Measurements from ENCODE around the gene FBXO24. TPM values are rescaled to one million over a fixed set of nuclear protein-coding genes. Genes with fewer than 3 reads are reported as not detected.

Gene FBXO24
- total RNA-seq, 2 experiments from 2014 or later: 0.36 TPM

DNA sequence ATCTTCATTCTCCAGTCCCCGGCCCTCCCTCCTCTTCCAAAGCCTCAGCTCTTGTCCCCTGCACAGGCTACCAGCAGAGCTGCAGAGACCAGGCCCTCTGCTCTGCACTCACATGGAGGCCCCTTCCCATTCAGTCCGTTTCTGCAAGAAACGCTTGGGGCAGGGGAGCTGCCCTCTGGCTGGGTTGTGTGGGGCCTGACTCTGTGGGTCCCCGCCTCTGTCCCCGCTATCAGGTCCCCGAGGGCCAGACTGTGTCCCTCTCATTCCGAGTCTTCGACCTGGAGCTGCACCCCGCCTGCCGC lies 17.5 kb downstream of the FBXO24 start:
- CTCF ChIA-PET: interaction anchor here (0.5 to 1.7 kb wide), 5 partner anchors 18 to 44 kb away, joined by 3 to 6 read pairs (median 3); partner anchors contain the start of genes FBXO24 and LRCH4
- POLR2A ChIA-PET: interaction anchor here (0.6 kb wide), 1 partner anchor 93 kb away, joined by 9 read pairs; no protein-coding TSS in a partner anchor

GRCh38 chr7:100604028-100604975 lies 18.2 kb downstream of the FBXO24 start:
- POLR2A ChIA-PET: no interaction called here
- CTCF ChIA-PET: interaction anchor here (0.7 to 3.3 kb wide), 8 partner anchors 18 to 101 kb away, joined by 3 to 10 read pairs (median 4); partner anchors contain the start of genes FBXO24, LRCH4 and POP7

- POLR2A ChIA-PET: interaction anchor here (0.6 to 1.9 kb wide), 6 partner anchors 19 to 96 kb away, joined by 3 to 8 read pairs (median 3); partner anchors contain the start of genes FBXO24, GIGYF1 and LRCH4
- CTCF ChIA-PET: interaction anchor here (0.6 to 3.3 kb wide), 8 partner anchors 19 to 474 kb away, joined by 3 to 10 read pairs (median 4); partner anchors contain the start of genes FBXO24, LRCH4 and POP7
These were observed 19.1 kb downstream of the FBXO24 start for GRCh38 chr7:100604976-100605911.

DNA sequence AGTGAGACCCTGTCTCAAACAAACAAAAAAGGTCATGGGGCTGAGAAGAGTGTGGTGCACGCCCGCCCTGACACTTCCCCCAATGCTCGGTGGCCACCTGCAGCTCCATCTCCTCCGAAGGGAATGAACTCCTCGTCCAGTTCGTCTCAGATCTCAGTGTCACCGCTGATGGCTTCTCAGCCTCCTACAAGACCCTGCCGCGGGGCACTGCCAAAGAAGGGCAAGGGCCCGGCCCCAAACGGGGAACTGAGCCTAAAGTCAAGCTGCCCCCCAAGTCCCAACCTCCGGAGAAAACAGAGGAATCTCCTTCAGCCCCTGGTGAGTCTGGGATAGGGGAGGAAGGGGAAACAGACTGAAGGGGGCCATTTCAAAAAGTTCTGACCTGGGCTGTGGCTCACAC lies 20.2 kb downstream of the FBXO24 start:
- ChIA-PET POLR2A (interaction anchor here (0.6 to 1.9 kb wide), 4 partner anchors 8 to 94 kb away, joined by 3 to 8 read pairs (median 4); partner anchors contain the start of genes FBXO24 and LRCH4), CTCF (interaction anchor here (1.5 to 3.3 kb wide), 5 partner anchors 20 to 99 kb away, joined by 3 to 10 read pairs (median 5); partner anchors contain the start of genes FBXO24, LRCH4 and POP7)

- ChIA-PET POLR2A (interaction anchor here (1.1 kb wide), 1 partner anchor 25 kb away, joined by 5 read pairs; no protein-coding TSS in a partner anchor), CTCF (interaction anchor here (0.6 to 3.3 kb wide), 4 partner anchors 19 to 85 kb away, joined by 3 to 10 read pairs (median 3); no protein-coding TSS in a partner anchor)
These were observed 21.0 kb downstream of the FBXO24 start for GRCh38 chr7:100607111-100607510.

- ChIA-PET CTCF (no interaction called here), POLR2A (interaction anchor here (1.5 kb wide), 1 partner anchor 26 kb away, joined by 4 read pairs; no protein-coding TSS in a partner anchor)
These were observed 23.8 kb downstream of the FBXO24 start for GRCh38 chr7:100609958-100610357.

DNA sequence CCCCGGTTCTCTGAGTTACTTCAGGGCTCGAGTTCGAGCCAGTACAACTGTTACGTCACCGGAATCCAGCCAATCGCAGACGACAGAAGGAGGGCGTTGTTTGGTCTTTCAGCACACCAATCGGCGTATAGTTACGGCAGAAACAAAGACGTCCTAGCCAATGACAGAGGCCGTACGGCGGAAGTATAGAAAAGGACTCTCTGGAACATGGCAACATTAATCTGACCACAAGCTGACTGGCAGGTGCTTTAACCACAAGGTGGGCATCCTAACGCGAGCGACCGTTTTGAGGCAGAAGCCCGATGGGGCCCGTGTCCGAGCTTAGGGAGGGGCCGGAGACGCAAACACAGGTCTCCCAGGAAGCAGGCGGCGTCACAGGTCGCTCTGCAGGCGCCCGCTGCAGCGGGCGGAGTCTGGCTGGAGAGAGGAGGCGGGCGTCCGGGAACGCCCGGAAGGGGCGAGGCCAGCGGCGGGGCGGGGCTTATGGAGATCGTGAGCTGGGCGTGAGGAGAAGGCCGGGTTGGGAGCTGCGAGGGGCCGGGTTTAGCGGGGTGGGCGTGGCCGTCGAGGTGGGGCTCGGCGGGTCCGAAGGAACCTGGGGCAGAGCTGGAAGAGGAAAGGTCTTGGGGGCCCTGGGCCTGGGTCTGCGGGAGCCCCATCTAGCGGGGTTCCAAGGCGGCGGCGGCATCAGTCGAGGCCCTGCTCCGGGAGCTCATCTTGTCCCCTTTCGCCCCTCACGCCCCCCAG lies 26.0 kb downstream of the FBXO24 start, which contains the start of gene MOSPD3:
MOSPD3 (plus strand) TSS at position 558 of the 747 bp plus-strand sequence. CDS start 252 bp downstream, outside the sequence.
- CTCF ChIA-PET: interaction anchor here (0.6 to 2.5 kb wide), 15 partner anchors 9 to 531 kb away, joined by 3 to 17 read pairs (median 5); partner anchors contain the start of genes FBXO24, LRCH4 and POP7
- POLR2A ChIA-PET: interaction anchor here (0.8 to 2.8 kb wide), 7 partner anchors 14 to 183 kb away, joined by 3 to 23 read pairs (median 10); partner anchors contain the start of genes FBXO24, LRCH4 and POP7

DNA sequence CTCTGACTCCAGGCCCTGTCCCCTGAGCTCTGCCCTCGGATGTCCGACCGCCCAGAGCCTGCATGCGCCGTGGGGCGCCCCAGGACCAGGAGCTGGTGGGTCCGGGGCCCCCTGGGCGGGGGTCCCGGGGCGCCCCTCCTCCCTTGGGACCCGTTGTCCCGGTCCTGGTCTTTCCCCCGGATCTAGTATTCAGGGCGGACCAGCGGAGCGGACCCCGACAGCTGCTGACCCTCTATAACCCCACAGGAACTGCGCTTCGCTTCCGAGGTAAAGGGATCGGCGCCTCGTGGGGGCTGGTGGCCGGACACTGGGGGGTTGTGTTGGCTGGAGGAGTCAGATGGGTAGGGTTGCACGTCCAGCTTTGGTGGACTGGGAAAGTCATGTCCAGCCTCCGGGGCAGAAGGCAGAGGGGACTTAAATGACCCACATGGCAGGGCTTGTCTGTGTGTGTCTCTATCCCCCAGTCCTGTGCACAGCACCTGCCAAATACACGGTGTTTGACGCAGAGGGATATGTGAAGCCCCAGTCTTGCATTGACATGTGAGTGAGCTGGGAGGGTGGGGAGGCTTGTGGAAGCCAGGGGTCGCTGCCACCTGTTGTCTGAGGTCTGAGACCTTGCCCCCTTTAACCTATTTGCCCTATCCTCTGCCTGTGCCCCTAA lies 26.7 kb downstream of the FBXO24 start:
- CTCF ChIA-PET: interaction anchor here (0.9 to 2.5 kb wide), 14 partner anchors 9 to 92 kb away, joined by 3 to 17 read pairs (median 6); partner anchors contain the start of genes FBXO24, LRCH4 and POP7
- POLR2A ChIA-PET: interaction anchor here (0.8 to 2.8 kb wide), 6 partner anchors 13 to 184 kb away, joined by 3 to 23 read pairs (median 10); partner anchors contain the start of genes FBXO24, LRCH4 and POP7

DNA sequence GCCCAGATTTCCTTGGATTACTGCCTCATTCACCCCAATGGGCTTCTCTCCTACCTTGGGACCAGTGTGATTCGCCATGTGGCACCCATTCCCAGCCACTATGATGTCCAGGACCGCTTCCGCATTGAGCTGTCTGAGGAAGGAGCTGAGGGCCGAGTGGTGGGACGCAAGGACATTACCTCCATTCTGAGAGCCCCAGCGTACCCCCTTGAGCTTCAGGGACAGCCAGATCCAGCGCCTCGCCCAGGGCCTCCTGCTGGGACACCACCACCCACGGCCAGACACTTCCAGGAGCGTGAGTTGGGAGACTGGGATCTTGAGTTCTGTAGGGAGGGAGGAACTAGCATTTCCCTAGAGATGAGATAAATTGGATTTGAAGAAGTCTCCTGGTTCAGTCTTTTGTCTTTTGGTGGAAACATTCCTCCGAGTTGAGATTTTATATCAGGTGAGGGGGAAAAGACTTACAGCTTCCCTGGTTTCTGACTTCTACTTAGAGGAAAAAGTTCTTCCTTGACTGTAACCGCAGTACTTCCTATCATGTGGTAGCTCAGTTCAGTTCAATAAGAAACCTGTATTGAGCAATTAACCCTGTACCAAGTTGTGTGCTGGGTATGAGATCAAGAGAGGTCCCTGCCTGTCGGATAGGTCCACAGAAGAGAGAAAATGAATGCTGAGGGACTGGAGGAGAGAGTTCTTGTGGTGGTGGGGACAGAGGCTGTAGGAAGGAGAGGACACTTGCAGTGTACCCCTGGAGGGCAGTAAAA lies 27.5 kb downstream of the FBXO24 start:
- CTCF ChIA-PET: interaction anchor here (1.0 to 2.5 kb wide), 9 partner anchors 10 to 92 kb away, joined by 3 to 17 read pairs (median 8); partner anchors contain the start of genes FBXO24, LRCH4 and POP7
- POLR2A ChIA-PET: interaction anchor here (0.7 to 2.8 kb wide), 5 partner anchors 7 to 92 kb away, joined by 4 to 23 read pairs (median 10); partner anchors contain the start of genes FBXO24, LRCH4 and POP7

GRCh38 chr7:100614308-100614861 lies 28.3 kb downstream of the FBXO24 start:
- ChIA-PET POLR2A (interaction anchor here (0.7 to 1.0 kb wide), 3 partner anchors 8 to 18 kb away, joined by 3 to 4 read pairs (median 4); no protein-coding TSS in a partner anchor), CTCF (interaction anchor here (0.7 to 2.5 kb wide), 5 partner anchors 29 to 103 kb away, joined by 3 to 11 read pairs (median 3); partner anchors contain the start of genes FBXO24 and LRCH4)

DNA sequence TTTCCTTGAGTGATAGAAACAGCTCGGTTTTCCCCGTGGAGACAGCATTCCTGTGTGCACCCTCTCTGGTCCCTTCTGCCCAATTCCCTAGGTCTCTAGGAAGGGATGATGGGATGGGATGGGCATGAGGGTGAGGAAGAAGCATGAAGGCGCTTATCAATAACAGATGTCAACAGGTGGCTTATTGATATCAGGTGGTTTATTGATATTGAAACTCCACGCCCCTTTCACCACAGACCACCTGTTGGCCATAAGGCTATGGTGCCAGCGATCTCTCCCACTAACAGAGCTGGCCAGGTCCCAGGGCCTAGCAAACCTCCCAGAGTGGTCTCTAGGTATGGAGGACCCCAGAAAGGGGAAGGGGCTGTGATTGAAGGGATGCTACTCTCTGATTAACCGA lies 34.1 kb downstream of the FBXO24 start:
- POLR2A ChIA-PET: no interaction called here
- CTCF ChIA-PET: interaction anchor here (1.4 kb wide), 1 partner anchor 170 kb away, joined by 3 read pairs; no protein-coding TSS in a partner anchor

- CTCF ChIA-PET: interaction anchor here (1.4 to 1.7 kb wide), 2 partner anchors 8 to 171 kb away, joined by 3 to 4 read pairs; partner anchors contain the start of gene MOSPD3
- POLR2A ChIA-PET: no interaction called here
These were observed 34.7 kb downstream of the FBXO24 start for GRCh38 chr7:100620804-100621203.

- POLR2A ChIA-PET: no interaction called here
- CTCF ChIA-PET: interaction anchor here (1.7 kb wide), 1 partner anchor 9 kb away, joined by 4 read pairs; the partner anchor contains the start of gene MOSPD3
These were observed 35.4 kb downstream of the FBXO24 start for GRCh38 chr7:100621554-100621953.

- POLR2A ChIA-PET: interaction anchor here (0.6 kb wide), 3 partner anchors 46 to 589 kb away, joined by 3 read pairs; no protein-coding TSS in a partner anchor
- CTCF ChIA-PET: interaction anchor here (0.6 to 1.0 kb wide), 2 partner anchors 9 to 11 kb away, joined by 3 read pairs; no protein-coding TSS in a partner anchor
These were observed 38.1 kb downstream of the FBXO24 start for GRCh38 chr7:100623951-100624824.

All from activated CD8-positive, alpha-beta memory T cell treated with anti-CD3 and anti-CD28 coated beads for 36 hours (primary cell).